HG02885 (cell line): Measurements from ENCODE around the gene KEL.

Experiments used
- ATAC-seq: cut with Tn5 transposase; IDR thresholded peaks from one replicate; pipeline ENCODE4 v1.9.1; 2021; ENCODE audit warnings: mild to moderate bottlenecking; ENCODE audit not compliant: unreplicated experiment, poor library complexity

The KEL gene

GRCh38 chr7:142932386-142933091 is 29.6 kb downstream of the KEL start:
- ATAC-seq = no peak

- ATAC-seq = no peak
Observed at GRCh38 chr7:142930126-142930730, 31.9 kb downstream of the KEL start.

- ATAC-seq = no peak
Observed at GRCh38 chr7:142927949-142928348, 34.2 kb downstream of the KEL start.

GRCh38 chr7:142927085-142927745 is 34.9 kb downstream of the KEL start:
- ATAC-seq = no peak

- no peak for ATAC-seq
Observed at GRCh38 chr7:142925413-142925812, 36.8 kb downstream of the KEL start.

GRCh38 chr7:142923391-142923790 is 38.8 kb downstream of the KEL start:
- no peak for ATAC-seq

GRCh38 chr7:142919656-142920055 is 42.5 kb downstream of the KEL start:
- ATAC-seq = no peak

- no peak for ATAC-seq
Observed at GRCh38 chr7:142918901-142919300, 43.3 kb downstream of the KEL start.

GRCh38 chr7:142917447-142917846 is 44.7 kb downstream of the KEL start:
- ATAC-seq = no peak

GRCh38 chr7:142916508-142916907 is 45.7 kb downstream of the KEL start:
- ATAC-seq = no peak

- ATAC-seq = no peak
Observed at GRCh38 chr7:142915315-142915714, 46.8 kb downstream of the KEL start.

GRCh38 chr7:142914121-142914520 is 48.0 kb downstream of the KEL start:
- no peak for ATAC-seq

GRCh38 chr7:142913566-142913965 is 48.6 kb downstream of the KEL start:
- ATAC-seq = no peak

- ATAC-seq = no peak
Observed at GRCh38 chr7:142913051-142913450, 49.1 kb downstream of the KEL start.

- no peak for ATAC-seq
Observed at GRCh38 chr7:142910481-142910880, 51.7 kb downstream of the KEL start.

GRCh38 chr7:142910031-142910433 is 52.1 kb downstream of the KEL start:
- ATAC-seq = no peak

- ATAC-seq = no peak
Observed at GRCh38 chr7:142908921-142909890, 53.0 kb downstream of the KEL start.

GRCh38 chr7:142908290-142908689 is 53.9 kb downstream of the KEL start:
- no peak for ATAC-seq

- ATAC-seq = no peak
Observed at GRCh38 chr7:142906643-142907042, 55.5 kb downstream of the KEL start.

GRCh38 chr7:142905759-142906158 is 56.4 kb downstream of the KEL start:
- no peak for ATAC-seq

GRCh38 chr7:142904128-142904527 is 58.0 kb downstream of the KEL start:
- ATAC-seq = no peak
